Measurements from ENCODE around the gene CPT1B. TPM values are rescaled to one million over a fixed set of nuclear protein-coding genes. Genes with fewer than 3 reads are reported as not detected.

The CPT1B gene
- total RNA-seq, 1 donor from 2014 or later: 89.0 TPM

DNA sequence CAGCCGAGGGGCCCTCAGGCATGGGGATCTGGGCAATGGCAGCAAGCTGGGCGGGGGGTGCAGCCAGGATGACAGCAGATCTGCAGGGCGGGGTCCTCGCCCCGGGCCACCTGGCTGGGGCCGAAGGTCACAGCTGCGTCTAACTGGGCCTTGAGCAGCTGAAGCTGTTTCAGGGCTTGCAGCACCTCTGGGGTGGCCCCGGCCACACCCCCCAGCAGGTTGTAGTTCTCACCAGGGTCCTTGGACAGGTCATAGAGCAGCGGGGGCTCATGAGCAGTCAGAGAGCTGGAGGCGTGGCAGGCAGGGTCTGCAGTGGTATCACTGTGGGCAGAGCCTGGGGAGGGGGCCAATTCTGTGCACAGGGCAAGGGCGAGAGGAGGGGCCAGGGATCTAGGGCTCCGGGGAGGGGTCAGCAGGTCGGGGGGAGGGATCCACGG, 46.9 kb upstream of the CPT1B start:
- peaks cover 16% of the 10 kb centered on the region for H3K27me3 Mint-ChIP-seq (ENCODE audit: unreplicated experiment)
- H3K27ac Mint-ChIP-seq (ENCODE audit: unreplicated experiment): no peak overlapping the region
- peaks cover 13% of the 10 kb centered on the region for H3K36me3 Mint-ChIP-seq (ENCODE audit: low read depth, unreplicated experiment)
- H3K9me3 Mint-ChIP-seq (ENCODE audit: unreplicated experiment): no peaks in the 10 kb centered on the region
- peaks cover 46% of the 10 kb centered on the region for H3K4me1 Mint-ChIP-seq (ENCODE audit: unreplicated experiment)
- TF ChIP-seq, protein P1, sequence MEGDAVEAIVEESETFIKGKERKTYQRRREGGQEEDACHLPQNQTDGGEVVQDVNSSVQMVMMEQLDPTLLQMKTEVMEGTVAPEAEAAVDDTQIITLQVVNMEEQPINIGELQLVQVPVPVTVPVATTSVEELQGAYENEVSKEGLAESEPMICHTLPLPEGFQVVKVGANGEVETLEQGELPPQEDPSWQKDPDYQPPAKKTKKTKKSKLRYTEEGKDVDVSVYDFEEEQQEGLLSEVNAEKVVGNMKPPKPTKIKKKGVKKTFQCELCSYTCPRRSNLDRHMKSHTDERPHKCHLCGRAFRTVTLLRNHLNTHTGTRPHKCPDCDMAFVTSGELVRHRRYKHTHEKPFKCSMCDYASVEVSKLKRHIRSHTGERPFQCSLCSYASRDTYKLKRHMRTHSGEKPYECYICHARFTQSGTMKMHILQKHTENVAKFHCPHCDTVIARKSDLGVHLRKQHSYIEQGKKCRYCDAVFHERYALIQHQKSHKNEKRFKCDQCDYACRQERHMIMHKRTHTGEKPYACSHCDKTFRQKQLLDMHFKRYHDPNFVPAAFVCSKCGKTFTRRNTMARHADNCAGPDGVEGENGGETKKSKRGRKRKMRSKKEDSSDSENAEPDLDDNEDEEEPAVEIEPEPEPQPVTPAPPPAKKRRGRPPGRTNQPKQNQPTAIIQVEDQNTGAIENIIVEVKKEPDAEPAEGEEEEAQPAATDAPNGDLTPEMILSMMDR (IDR thresholded peaks at IDR 0.05; ENCODE audit: unreplicated experiment): no peak
- DNase-seq (ENCODE audit: low spot score): no peak
- H3K4me3 Mint-ChIP-seq (ENCODE audit: unreplicated experiment): no peak overlapping the region

DNA sequence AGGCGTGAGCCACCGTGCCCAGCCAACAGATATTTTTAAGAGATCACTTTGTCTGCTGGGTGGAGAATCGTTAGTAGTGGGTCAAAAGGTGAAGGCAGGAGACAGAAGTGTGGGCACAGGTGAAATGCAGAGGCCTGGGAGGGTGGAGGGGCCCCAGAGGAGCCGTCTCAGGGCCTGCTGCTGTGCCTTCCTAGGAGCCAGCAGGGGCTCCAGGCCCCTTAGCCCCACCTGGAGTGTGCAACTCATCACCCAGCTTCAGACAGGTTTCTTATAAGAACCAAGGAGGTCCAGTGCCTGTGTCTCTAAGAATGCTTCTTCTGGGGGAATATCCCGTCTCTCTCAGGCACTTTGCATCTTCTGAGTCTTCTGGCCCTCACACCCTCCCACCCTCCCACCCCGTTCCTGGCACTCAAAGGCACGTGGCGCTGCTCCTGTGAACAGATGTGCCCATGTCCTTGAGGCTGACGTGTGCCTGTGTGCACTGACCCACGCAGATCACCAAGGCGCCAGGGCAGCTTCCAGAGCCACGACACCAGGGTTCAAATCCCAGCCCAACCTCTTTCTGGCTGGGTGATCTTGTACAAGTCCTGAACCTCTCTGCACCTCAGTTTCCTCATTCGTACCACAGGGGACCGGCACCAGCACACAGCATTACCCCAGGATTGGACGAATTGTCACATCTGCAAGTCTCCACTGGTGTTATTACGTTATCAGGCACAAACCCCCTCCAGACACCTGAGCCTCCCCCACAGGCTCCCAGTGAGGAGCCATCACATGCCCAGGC, 46.3 kb upstream of the CPT1B start:
- Mint-ChIP-seq H3K27ac (ENCODE audit: unreplicated experiment) (no peak overlapping the region), H3K4me3 (ENCODE audit: unreplicated experiment) (peak overlapping the region; percentile 62)

DNA sequence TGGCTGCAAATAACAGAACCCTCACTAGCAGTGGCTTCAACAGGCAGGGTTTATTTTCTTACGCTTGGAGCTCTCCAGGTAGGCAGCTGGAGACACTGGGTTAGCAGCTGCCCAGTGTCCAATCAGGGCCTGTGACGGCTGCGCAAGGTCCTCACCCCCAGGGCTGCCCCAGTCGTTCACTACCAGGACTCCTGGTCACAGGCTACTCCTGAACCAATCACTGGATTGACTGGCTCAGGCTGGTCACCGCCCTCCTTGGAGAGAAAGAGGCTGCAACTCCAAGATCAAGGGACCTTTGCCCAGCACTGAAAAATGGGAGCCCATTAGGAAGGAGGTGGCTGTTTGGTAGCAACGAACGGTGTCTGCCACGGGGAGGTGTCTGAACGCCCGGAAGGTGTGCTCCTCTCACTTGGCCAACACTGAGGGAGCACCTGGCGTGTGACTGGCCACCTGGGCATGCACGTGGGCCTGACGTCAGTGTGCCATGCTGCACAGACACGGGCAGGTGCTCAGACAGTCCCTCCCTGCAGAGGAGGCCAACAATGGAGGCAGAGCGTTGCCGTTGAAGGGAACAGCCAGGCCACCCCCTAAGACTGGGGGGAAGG, 44.6 kb upstream of the CPT1B start:
- no peak overlapping the region for H3K4me3 Mint-ChIP-seq (ENCODE audit: unreplicated experiment)
- H3K9me3 Mint-ChIP-seq (ENCODE audit: unreplicated experiment): no peaks in the 10 kb centered on the region
- H3K4me1 Mint-ChIP-seq (ENCODE audit: unreplicated experiment): peaks cover 43% of the 10 kb centered on the region
- no peak overlapping the region for H3K27ac Mint-ChIP-seq (ENCODE audit: unreplicated experiment)
- TF ChIP-seq, protein P1 (IDR thresholded peaks at IDR 0.05; ENCODE audit: unreplicated experiment): no peak
- H3K27me3 Mint-ChIP-seq (ENCODE audit: unreplicated experiment): peaks cover 9% of the 10 kb centered on the region
- peaks cover 8% of the 10 kb centered on the region for H3K36me3 Mint-ChIP-seq (ENCODE audit: low read depth, unreplicated experiment)
- DNase-seq (ENCODE audit: low spot score): no peak

More for the DNA sequence above, 46.3 kb upstream of the CPT1B start:
- H3K9me3 Mint-ChIP-seq (ENCODE audit: unreplicated experiment): no peaks in the 10 kb centered on the region
- peaks cover 13% of the 10 kb centered on the region for H3K36me3 Mint-ChIP-seq (ENCODE audit: low read depth, unreplicated experiment)
- no peak for DNase-seq (ENCODE audit: low spot score)
- peaks cover 15% of the 10 kb centered on the region for H3K27me3 Mint-ChIP-seq (ENCODE audit: unreplicated experiment)
- H3K4me1 Mint-ChIP-seq (ENCODE audit: unreplicated experiment): peaks cover 47% of the 10 kb centered on the region
- TF ChIP-seq, protein P1 (IDR thresholded peaks at IDR 0.05; ENCODE audit: unreplicated experiment): no peak

DNA sequence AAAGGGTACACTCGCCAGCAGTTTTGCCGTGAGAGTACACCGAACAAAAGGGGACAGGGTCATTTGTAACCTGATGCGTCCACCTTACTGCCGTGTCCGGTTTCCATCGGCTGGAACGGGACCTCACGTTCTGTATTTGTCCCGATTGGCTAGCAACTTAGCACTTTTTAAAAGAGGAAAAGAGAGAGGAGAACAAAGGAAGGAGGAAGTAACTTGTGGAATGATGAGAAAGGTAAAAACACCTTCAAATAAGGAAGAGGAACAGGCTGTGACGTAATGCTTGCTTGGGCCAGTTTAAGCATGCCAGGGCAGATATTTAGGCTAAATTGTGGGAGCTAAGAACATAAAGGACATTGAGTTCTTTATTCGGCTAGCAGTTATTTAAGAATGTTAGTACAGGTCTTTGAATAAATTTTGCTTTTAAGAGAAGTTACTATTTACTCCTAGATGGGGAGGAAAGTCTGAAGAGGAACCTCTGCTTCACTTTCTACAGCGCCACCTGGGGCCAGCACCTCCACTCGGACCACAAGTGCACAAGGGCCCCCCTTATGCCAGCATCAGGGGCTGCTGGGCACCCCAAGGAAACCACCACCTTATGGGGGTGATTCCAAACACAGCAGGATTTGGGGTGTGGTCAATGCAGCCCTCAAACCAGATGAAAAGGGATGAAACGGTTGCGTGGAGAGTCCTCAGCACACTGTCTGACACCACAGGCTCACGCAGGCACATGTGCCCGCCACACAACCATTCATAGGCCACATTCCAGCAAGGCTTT, 43.9 kb upstream of the CPT1B start:
- Mint-ChIP-seq H3K9me3 (ENCODE audit: unreplicated experiment) (no peaks in the 10 kb centered on the region), H3K27ac (ENCODE audit: unreplicated experiment) (peak overlapping the region; percentile 87), H3K4me3 (ENCODE audit: unreplicated experiment) (peak overlapping the region; percentile 62), H3K27me3 (ENCODE audit: unreplicated experiment) (peaks cover 9% of the 10 kb centered on the region), H3K36me3 (ENCODE audit: low read depth, unreplicated experiment) (peaks cover 8% of the 10 kb centered on the region), H3K4me1 (ENCODE audit: unreplicated experiment) (peaks cover 43% of the 10 kb centered on the region)
- TF ChIP-seq, protein P1 (IDR thresholded peaks at IDR 0.05; ENCODE audit: unreplicated experiment): no peak
- no peak for DNase-seq (ENCODE audit: low spot score)
